Uterus (tissue), 4 donors: ENCODE results near the gene PHLPP1. TPM values are rescaled to one million over a fixed set of nuclear protein-coding genes. Genes with fewer than 3 reads are reported as not detected.

Experiments
- DNase-seq, 2 donors: peaks; one replicate each; pipeline ENCODE4 v3.0.0-alpha.2; 2019 to 2020
- H3K27ac ChIP-seq, 2 donors: fragments of 200-600 bp; sonication (generic); 1 replicate in 1 of 2; 2 replicates in 1 of 2; pipeline ENCODE4 v1.5.1; 2016 to 2018
- H3K27me3 ChIP-seq, 2 donors: fragments of 200-600 bp; sonication (generic); one replicate each; pipeline ENCODE4 v1.5.1; 2018 to 2019; ENCODE audit warnings: control low read depth in 1 of 2
- H3K36me3 ChIP-seq, 2 donors: fragments of 200-600 bp; sonication (generic); one replicate each; pipeline ENCODE4 v1.5.1; 2019; ENCODE audit warnings: control low read depth in 1 of 2
- H3K4me1 ChIP-seq, 2 donors: fragments of 200-600 bp; sonication (generic); one replicate each; pipeline ENCODE4 v1.5.1; 2018 to 2019; ENCODE audit warnings: control low read depth in 1 of 2
- H3K4me3 ChIP-seq, 2 donors: fragments of 200-600 bp; sonication (generic); 1 replicate in 1 of 2; 2 replicates in 1 of 2; pipeline ENCODE4 v1.5.1; 2018 to 2019; ENCODE audit warnings: mild to moderate bottlenecking in 1 of 2
- H3K9me3 ChIP-seq, 2 donors: fragments of 200-600 bp; sonication (generic); one replicate each; pipeline ENCODE4 v1.5.1; 2019; ENCODE audit warnings: control low read depth in 1 of 2
- CTCF ChIP-seq, 4 experiments: fragments of 200-600 bp in 2 of 4; fragments of 450-650 bp in 2 of 4; sonication (generic) in 2 of 4; IDR thresholded peaks; one replicate each; pipeline ENCODE4 v1.5.1; 2016 to 2019; ENCODE audit warnings: antibody characterized with exemption in 4 of 4, mild to moderate bottlenecking in 2 of 4, moderate library complexity in 1 of 4
- POLR2A ChIP-seq, 2 donors: fragments of 450-650 bp; IDR thresholded peaks; one replicate each; pipeline ENCODE4 v1.6.1; 2016; ENCODE audit warnings: antibody characterized with exemption in 2 of 2, mild to moderate bottlenecking in 1 of 2, moderate library complexity in 1 of 2
- intact Hi-C: fragments of 100-400 bp; cut with DNase I; formaldehyde crosslinking; loops from one replicate; pipeline ENCODE4 v1.15.1; 2023; ENCODE audit warnings: low total_unique reads
- total RNA-seq, 4 donors: library from RNA; depleted of rRNA in 3 of 4; stranded (reverse); fragments of >200 nt in 3 of 4; gene quantifications; one replicate each; pipeline versions ENCODE4 v1.1.0 to v1.2.4, GENCODE V29; 2014 to 2023
- donor health status: DM: yes; HTN: yes; CAD: no.

PHLPP1 gene
- total RNA-seq, 4 donors from 2014 or later, result 10.6 to 32.4 (median 14.1) TPM

- Histone ChIP-seq H3K4me3 (no peak overlapping the region), H3K27me3 (no peaks in the 10 kb centered on the region), H3K9me3 (no peaks in the 10 kb centered on the region), H3K36me3 (no peaks in the 10 kb centered on the region), H3K4me1 (peaks cover 0 to 7% of the 10 kb centered on the region in 2 donors), H3K27ac (peak overlapping the region; percentile 53 to 61)
- intact Hi-C loops, result no loop called here
- TF ChIP-seq CTCF (IDR thresholded peaks at IDR 0.05) (no peak), POLR2A (IDR thresholded peaks at IDR 0.05) (no peak)
- no peak for DNase-seq
Measured at GRCh38 chr18:62939433-62939832, 224.1 kb downstream of the PHLPP1 start.

- Histone ChIP-seq H3K9me3 (no peaks in the 10 kb centered on the region), H3K36me3 (no peaks in the 10 kb centered on the region), H3K4me3 (no peak overlapping the region), H3K4me1 (peaks cover 0 to 7% of the 10 kb centered on the region in 2 donors), H3K27ac (peak overlapping the region; percentile 53 to 61), H3K27me3 (no peaks in the 10 kb centered on the region)
- intact Hi-C loops, result no loop called here
- no peak for DNase-seq
- TF ChIP-seq CTCF (IDR thresholded peaks at IDR 0.05) (no peak), POLR2A (IDR thresholded peaks at IDR 0.05) (no peak)
Measured at GRCh38 chr18:62939926-62940325, 224.6 kb downstream of the PHLPP1 start.

GRCh38 chr18:62942578-62942977 is 227.2 kb downstream of the PHLPP1 start:
- peaks cover 0 to 7% of the 10 kb centered on the region in 2 donors for H3K4me1 ChIP-seq
- H3K4me3 ChIP-seq, result no peak overlapping the region
- no peaks in the 10 kb centered on the region for H3K9me3 ChIP-seq
- H3K36me3 ChIP-seq, result no peaks in the 10 kb centered on the region
- no peak for DNase-seq
- intact Hi-C loops, result no loop called here
- no peak overlapping the region for H3K27ac ChIP-seq
- TF ChIP-seq CTCF (IDR thresholded peaks at IDR 0.05), result no peak
- TF ChIP-seq POLR2A (IDR thresholded peaks at IDR 0.05), result no peak
- H3K27me3 ChIP-seq, result no peaks in the 10 kb centered on the region

GRCh38 chr18:62944454-62944853 is 229.1 kb downstream of the PHLPP1 start:
- peak in 1 of 4 experiments; percentile 11 for TF ChIP-seq CTCF (IDR thresholded peaks at IDR 0.05)
- TF ChIP-seq POLR2A (IDR thresholded peaks at IDR 0.05), result no peak
- intact Hi-C loops, result no loop called here
- no peak for DNase-seq

GRCh38 chr18:62948788-62949187 is 233.4 kb downstream of the PHLPP1 start:
- Histone ChIP-seq H3K27ac (no peak overlapping the region), H3K4me1 (no peaks in the 10 kb centered on the region), H3K4me3 (no peak overlapping the region), H3K27me3 (no peaks in the 10 kb centered on the region), H3K36me3 (no peaks in the 10 kb centered on the region), H3K9me3 (no peaks in the 10 kb centered on the region)
- intact Hi-C loops, result no loop called here
- no peak for TF ChIP-seq CTCF (IDR thresholded peaks at IDR 0.05)
- no peak for TF ChIP-seq POLR2A (IDR thresholded peaks at IDR 0.05)
- no peak for DNase-seq

More at GRCh38 chr18:62944454-62944853, 229.1 kb downstream of the PHLPP1 start:
- no peak overlapping the region for H3K4me3 ChIP-seq
- no peak overlapping the region for H3K27ac ChIP-seq
- H3K27me3 ChIP-seq, result no peaks in the 10 kb centered on the region
- no peaks in the 10 kb centered on the region for H3K36me3 ChIP-seq
- no peaks in the 10 kb centered on the region for H3K4me1 ChIP-seq
- H3K9me3 ChIP-seq, result no peaks in the 10 kb centered on the region
